H1 (cell line): ENCODE results near the gene ARMH3. TPM values are rescaled to one million over a fixed set of nuclear protein-coding genes. Genes with fewer than 3 reads are reported as not detected.

Source experiments
- CEBPB ChIP-seq: IDR thresholded peaks from 2 replicates; pipeline ENCODE4 v1.6.1; 2012; ENCODE audit warnings: low read depth, low read length
- EZH2 ChIP-seq: fragments of 200-600 bp; sonication (generic); IDR thresholded peaks from 2 replicates; pipeline ENCODE4 v1.7.1; 2012; ENCODE audit warnings: low read depth, mild to moderate bottlenecking, moderate library complexity, low read length, inconsistent platforms; ENCODE audit not compliant: severe bottlenecking
- GTF2F1 ChIP-seq: IDR thresholded peaks from 2 replicates; pipeline ENCODE4 v1.6.1; 2012; ENCODE audit warnings: low read depth, low read length, improper control_type of control experiment, borderline replicate concordance
- SAP30 ChIP-seq: fragments of 300-600 bp; sonication (generic); IDR thresholded peaks from 2 replicates; pipeline ENCODE4 v1.7.1; 2012; ENCODE audit warnings: low read length, moderate library complexity, mild to moderate bottlenecking, inconsistent platforms; ENCODE audit not compliant: insufficient read depth, insufficient replicate concordance
- polyA plus RNA-seq, 7 experiments: library from polyadenylated mRNA; depleted of rRNA in 3 of 7; stranded (reverse) in 5 of 7; unstranded in 2 of 7; fragments of >200 nt in 5 of 7; fragments of 200-250 nt in 2 of 7; gene quantifications; 1 replicate in 5 of 7; 2 replicates in 1 of 7; 4 replicates in 1 of 7; pipeline versions ENCODE4 v1.2.1 to v1.2.3, GENCODE V29; 2011 to 2013; ENCODE audit warnings: missing spikeins in 2 of 7, mixed read lengths in 2 of 7
- total RNA-seq: library from RNA; stranded (reverse); fragmentation: NEBNext Ultra II Directional; extraction: Animal tissue kit (Norgen Biotek cat#: 25700); gene quantifications from 2 replicates; pipeline ENCODE4 v1.2.1, GENCODE V29; 2021
- TF ChIP-seq, protein P1 (sequence below): IDR thresholded peaks from 2 replicates; pipeline ENCODE4 v1.6.1; 2012; ENCODE audit warnings: inconsistent platforms
- TF ChIP-seq, protein P2 (sequence below): IDR thresholded peaks from 2 replicates; pipeline ENCODE4 v1.6.1; 2012; ENCODE audit warnings: low read length, inconsistent platforms

Gene ARMH3
- total and polyA plus RNA-seq, 2 of the 8 experiments (the other 6 are each of a cell fraction or from before 2014, with no cell fraction given) = 11.6 to 18.3 TPM

DNA sequence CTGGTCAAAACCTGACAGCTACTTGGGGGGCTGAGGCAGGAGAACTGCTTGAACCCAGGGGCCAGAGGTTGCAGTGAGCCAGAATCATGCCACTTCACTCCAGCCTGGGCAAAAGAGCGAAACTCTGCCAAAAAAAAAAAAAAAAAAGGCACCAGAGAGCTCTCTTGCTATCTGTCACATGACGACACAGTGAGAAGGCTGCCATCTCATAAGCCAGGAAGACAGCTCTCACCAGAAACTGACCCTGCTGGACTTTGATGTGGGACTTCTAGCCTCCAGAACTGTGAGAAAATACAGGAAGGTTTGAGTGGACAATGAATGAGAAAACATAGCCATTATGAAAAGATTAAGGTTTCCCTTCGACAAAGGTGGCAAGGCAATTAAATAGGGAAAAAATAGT lies 161.2 kb downstream of the ARMH3 start (continued):
- no peak for TF ChIP-seq SAP30
- no peak for TF ChIP-seq EZH2
- TF ChIP-seq, protein P1, sequence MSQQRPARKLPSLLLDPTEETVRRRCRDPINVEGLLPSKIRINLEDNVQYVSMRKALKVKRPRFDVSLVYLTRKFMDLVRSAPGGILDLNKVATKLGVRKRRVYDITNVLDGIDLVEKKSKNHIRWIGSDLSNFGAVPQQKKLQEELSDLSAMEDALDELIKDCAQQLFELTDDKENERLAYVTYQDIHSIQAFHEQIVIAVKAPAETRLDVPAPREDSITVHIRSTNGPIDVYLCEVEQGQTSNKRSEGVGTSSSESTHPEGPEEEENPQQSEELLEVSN = no peak
- TF ChIP-seq, protein P2, sequence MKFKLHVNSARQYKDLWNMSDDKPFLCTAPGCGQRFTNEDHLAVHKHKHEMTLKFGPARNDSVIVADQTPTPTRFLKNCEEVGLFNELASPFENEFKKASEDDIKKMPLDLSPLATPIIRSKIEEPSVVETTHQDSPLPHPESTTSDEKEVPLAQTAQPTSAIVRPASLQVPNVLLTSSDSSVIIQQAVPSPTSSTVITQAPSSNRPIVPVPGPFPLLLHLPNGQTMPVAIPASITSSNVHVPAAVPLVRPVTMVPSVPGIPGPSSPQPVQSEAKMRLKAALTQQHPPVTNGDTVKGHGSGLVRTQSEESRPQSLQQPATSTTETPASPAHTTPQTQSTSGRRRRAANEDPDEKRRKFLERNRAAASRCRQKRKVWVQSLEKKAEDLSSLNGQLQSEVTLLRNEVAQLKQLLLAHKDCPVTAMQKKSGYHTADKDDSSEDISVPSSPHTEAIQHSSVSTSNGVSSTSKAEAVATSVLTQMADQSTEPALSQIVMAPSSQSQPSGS = no peak
- no peak for TF ChIP-seq CEBPB
- TF ChIP-seq GTF2F1 = no peak
